ENCODE results near the gene RCC2.

GRCh38 chr1:17416389-17416788 lies 23.1 kb downstream of the RCC2 start:
- TF ChIP-seq MYC (IDR thresholded peaks at IDR 0.05; ENCODE audit: low read depth, low read length) = no peak
- TF ChIP-seq, protein P1, sequence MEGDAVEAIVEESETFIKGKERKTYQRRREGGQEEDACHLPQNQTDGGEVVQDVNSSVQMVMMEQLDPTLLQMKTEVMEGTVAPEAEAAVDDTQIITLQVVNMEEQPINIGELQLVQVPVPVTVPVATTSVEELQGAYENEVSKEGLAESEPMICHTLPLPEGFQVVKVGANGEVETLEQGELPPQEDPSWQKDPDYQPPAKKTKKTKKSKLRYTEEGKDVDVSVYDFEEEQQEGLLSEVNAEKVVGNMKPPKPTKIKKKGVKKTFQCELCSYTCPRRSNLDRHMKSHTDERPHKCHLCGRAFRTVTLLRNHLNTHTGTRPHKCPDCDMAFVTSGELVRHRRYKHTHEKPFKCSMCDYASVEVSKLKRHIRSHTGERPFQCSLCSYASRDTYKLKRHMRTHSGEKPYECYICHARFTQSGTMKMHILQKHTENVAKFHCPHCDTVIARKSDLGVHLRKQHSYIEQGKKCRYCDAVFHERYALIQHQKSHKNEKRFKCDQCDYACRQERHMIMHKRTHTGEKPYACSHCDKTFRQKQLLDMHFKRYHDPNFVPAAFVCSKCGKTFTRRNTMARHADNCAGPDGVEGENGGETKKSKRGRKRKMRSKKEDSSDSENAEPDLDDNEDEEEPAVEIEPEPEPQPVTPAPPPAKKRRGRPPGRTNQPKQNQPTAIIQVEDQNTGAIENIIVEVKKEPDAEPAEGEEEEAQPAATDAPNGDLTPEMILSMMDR (IDR thresholded peaks at IDR 0.05; ENCODE audit: extremely low read depth in 1 of 2, insufficient read depth in 1 of 2, low read depth in 1 of 2, low read length in 2 of 2) = no peak
- TF ChIP-seq POLR2A (IDR thresholded peaks at IDR 0.05; ENCODE audit: low read depth, low read length) = no peak
- TF ChIP-seq MAX (IDR thresholded peaks at IDR 0.05; ENCODE audit: insufficient read depth, insufficient read length) = no peak
